DND-41 (cell line): Measurements from ENCODE around the gene GPR137B.

Experiments used
- CTCF ChIP-seq: IDR thresholded peaks from 2 replicates; pipeline ENCODE4 v1.5.1; 2012; ENCODE audit warnings: borderline replicate concordance, low read length, moderate library complexity, mild to moderate bottlenecking; ENCODE audit not compliant: poor library complexity, severe bottlenecking; ENCODE audit errors: extremely low read depth
- EZH2 ChIP-seq: IDR thresholded peaks from 3 replicates; pipeline ENCODE4 v1.6.1; 2012; ENCODE audit warnings: borderline replicate concordance, low read depth, mild to moderate bottlenecking, moderate library complexity, low read length, inconsistent platforms; ENCODE audit not compliant: severe bottlenecking

GRCh38 chr1:236159704-236160539, 17.6 kb downstream of the GPR137B start:
- TF ChIP-seq CTCF (no peak), EZH2 (no peak)
